Prostate gland (tissue), 2 donors: ENCODE data around the gene ZNF639.

Experiments
- POLR2A ChIP-seq: fragments of 450-650 bp; IDR thresholded peaks from one replicate; pipeline ENCODE4 v1.6.1; 2016; ENCODE audit warnings: antibody characterized with exemption, mild to moderate bottlenecking
- TF ChIP-seq, protein P1 (sequence below), 4 experiments: fragments of 200-600 bp in 2 of 4; fragments of 450-650 bp in 2 of 4; sonication (generic) in 2 of 4; IDR thresholded peaks; 1 replicate in 3 of 4; 2 replicates in 1 of 4; pipeline ENCODE4 v1.5.1; 2016 to 2019; ENCODE audit warnings: antibody characterized with exemption in 4 of 4, mild to moderate bottlenecking in 2 of 4, moderate library complexity in 2 of 4

DNA sequence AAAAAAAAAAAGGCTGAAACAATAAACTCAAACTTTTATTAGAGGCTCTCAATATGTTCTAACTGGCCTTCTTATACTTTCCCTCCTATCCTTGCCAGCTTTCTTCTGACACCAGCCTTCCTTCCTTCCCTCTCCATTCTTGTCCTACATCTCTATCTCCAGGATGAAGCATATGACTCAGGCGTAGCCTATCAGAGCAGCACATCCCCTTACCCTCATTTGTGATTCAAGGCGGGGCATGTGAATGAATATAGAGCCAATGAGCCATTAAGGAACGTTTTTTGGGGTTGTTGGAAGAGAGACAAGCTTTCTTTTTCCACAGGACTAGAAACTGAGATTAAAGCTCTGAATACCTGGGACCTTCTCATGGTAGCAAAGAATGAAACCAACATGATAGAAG is 46.8 kb upstream of the ZNF639 start:
- TF ChIP-seq, protein P1, sequence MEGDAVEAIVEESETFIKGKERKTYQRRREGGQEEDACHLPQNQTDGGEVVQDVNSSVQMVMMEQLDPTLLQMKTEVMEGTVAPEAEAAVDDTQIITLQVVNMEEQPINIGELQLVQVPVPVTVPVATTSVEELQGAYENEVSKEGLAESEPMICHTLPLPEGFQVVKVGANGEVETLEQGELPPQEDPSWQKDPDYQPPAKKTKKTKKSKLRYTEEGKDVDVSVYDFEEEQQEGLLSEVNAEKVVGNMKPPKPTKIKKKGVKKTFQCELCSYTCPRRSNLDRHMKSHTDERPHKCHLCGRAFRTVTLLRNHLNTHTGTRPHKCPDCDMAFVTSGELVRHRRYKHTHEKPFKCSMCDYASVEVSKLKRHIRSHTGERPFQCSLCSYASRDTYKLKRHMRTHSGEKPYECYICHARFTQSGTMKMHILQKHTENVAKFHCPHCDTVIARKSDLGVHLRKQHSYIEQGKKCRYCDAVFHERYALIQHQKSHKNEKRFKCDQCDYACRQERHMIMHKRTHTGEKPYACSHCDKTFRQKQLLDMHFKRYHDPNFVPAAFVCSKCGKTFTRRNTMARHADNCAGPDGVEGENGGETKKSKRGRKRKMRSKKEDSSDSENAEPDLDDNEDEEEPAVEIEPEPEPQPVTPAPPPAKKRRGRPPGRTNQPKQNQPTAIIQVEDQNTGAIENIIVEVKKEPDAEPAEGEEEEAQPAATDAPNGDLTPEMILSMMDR (IDR thresholded peaks at IDR 0.05), result no peak
- TF ChIP-seq POLR2A, result no peak
